GM10266 (cell line): ENCODE data around the gene PTGES3.

Experiments used
- DNase-seq: peaks from one replicate; pipeline ENCODE4 v3.0.0; 2012; ENCODE audit errors: extremely low spot score
- CTCF ChIP-seq: IDR thresholded peaks from 2 replicates; pipeline ENCODE4 v1.5.1; 2012; ENCODE audit warnings: mild to moderate bottlenecking, low read depth; ENCODE audit not compliant: control insufficient read depth, insufficient read depth; ENCODE audit errors: missing control alignments

Gene PTGES3

DNA sequence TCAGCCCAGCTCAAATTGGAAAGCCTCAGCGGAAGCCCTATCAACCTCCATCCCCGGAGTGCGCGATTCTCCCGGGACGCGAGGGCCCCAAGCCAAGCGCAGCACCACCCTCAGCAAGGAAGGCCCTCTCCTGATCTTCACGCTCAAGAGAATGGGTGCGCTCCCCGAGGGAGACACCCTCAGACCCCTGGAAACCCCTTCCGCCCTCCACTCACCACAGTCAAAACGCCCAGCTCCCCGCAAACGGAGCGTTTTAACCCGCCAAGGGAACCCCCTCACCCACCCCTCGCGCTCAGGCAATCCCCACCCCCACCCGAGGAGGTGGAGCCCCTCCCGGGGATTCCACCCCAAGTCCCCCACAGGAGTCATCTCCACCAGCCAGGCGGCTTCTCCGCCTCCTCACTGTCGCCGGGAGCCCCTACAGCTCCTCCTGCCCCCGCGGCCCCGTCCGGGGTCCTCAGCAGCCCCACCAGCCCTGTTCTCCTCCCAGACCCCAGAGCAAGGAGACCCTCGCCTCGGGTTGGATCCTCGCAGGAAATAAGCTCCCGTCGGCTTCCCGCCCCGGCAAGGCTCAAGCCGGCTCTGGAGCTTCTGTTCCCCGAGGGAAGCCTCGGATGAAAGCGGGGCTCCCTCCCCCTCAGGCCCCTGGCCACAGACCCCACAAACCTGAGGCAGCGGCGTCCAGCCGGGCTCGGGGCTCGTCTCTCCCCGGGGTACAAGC lies 58.5 kb downstream of the PTGES3 start:
- TF ChIP-seq CTCF = no peak
- DNase-seq = peak; percentile 56

- peak; percentile 43 for DNase-seq
- no peak for TF ChIP-seq CTCF
Measured at GRCh38 chr12:56628671-56629458, 59.2 kb downstream of the PTGES3 start.

DNA sequence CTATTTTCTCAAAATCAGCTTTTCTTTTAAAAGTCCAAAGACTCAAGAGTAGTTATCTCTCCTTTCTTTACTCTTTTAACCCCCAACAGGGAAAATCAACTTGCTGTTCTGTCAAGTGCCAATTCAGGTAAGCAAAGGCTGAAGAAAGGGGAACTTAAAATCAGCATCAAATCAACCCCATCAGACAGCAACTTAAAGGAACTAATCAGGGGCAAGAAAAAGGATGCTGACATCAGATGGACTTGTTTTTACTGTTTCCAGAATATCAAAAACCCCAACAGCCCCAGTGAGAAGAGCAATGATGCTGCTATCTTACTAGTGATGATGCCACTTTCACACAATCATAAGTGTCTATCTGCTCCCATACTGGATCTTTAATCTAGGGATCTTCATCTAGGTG lies 61.4 kb downstream of the PTGES3 start:
- no peak for TF ChIP-seq CTCF
- DNase-seq = no peak

GRCh38 chr12:56622535-56622934 lies 65.5 kb downstream of the PTGES3 start:
- no peak for DNase-seq
- TF ChIP-seq CTCF = no peak

- no peak for DNase-seq
- no peak for TF ChIP-seq CTCF
Measured at GRCh38 chr12:56616925-56617324, 71.2 kb downstream of the PTGES3 start.

GRCh38 chr12:56616244-56616643 lies 71.8 kb downstream of the PTGES3 start:
- no peak for TF ChIP-seq CTCF
- DNase-seq = no peak

GRCh38 chr12:56614627-56615026 lies 73.5 kb downstream of the PTGES3 start:
- TF ChIP-seq CTCF = no peak
- no peak for DNase-seq
